K562 (cell line): Measurements from ENCODE around the gene DYNLT5. TPM values are rescaled to one million over a fixed set of nuclear protein-coding genes. Genes with fewer than 3 reads are reported as not detected.

ENCODE experiments used
- ATAC-seq: fragments of 200-7000 bp; cut with Tn5 transposase; 3 replicates; pipeline ENCODE4 v1.9.1; 2020; ENCODE audit warnings: moderate library complexity
- BruUV-seq: library from RNA; stranded (reverse); fragments of 400-500 nt; replicated peaks from 2 replicates; lab custom pipeline; 2021; lab: Mats Ljungman, UMichigan
- CTCF ChIA-PET: fragments of 300-600 bp; formaldehyde crosslinking; extraction: SDS; loops from one replicate; lab custom pipeline; 2021; ENCODE audit warnings: low intra/inter-chr PET ratio; lab: Yijun Ruan, JAX
- POLR2A ChIA-PET: fragments of 300-600, 350-650 bp; sonication (Branson Sonifier 250); formaldehyde crosslinking; extraction: SDS; loops from one replicate; lab custom pipeline; 2021; ENCODE audit warnings: antibody characterized with exemption, inconsistent platforms; lab: Yijun Ruan, JAX
- DNase-seq, 4 experiments: peaks; one replicate each; pipeline versions ENCODE4 v3.0.0 to v3.0.0-alpha.2; 2011 to 2018; ENCODE audit warnings: low spot score in 3 of 4, mixed read lengths in 3 of 4; ENCODE audit errors: extremely low read depth in 1 of 4
- FAIRE-seq: peaks from 2 replicates; lab custom pipeline; 2011; peaks lifted over from hg19 to GRCh38; lab: Jason Lieb, UNC
- H2AFZ ChIP-seq: 2 replicates; pipeline ENCODE4 v1.6.0; 2011; ENCODE audit warnings: low read depth, low read length, control low read depth, inconsistent platforms
- H3K27ac ChIP-seq: fragments of 200-600 bp; 3 replicates; pipeline ENCODE4 v1.8.0; 2011; ENCODE audit warnings: low read depth, mild to moderate bottlenecking, control low read depth, inconsistent platforms, low read length, moderate library complexity, mixed read lengths; ENCODE audit errors: extremely low read depth
- H3K27me3 ChIP-seq, 2 experiments: fragments of 300-600 bp in 1 of 2; 2 replicates in 1 of 2; 3 replicates in 1 of 2; pipeline versions ENCODE4 v1.6.0 to v1.8.0; 2011; ENCODE audit warnings: inconsistent platforms in 2 of 2, low read length in 2 of 2, mild to moderate bottlenecking in 1 of 2, mixed read lengths in 1 of 2, moderate library complexity in 1 of 2; ENCODE audit not compliant: control insufficient read depth in 2 of 2, insufficient read depth in 2 of 2
- H3K36me3 ChIP-seq: fragments of 300-600 bp; 3 replicates; pipeline ENCODE4 v1.8.0; 2011; ENCODE audit warnings: mild to moderate bottlenecking, low read length, inconsistent platforms; ENCODE audit not compliant: control insufficient read depth, insufficient read depth
- H3K4me1 ChIP-seq, 2 experiments: fragments of 200-600 bp in 1 of 2; replicated peaks in 1 of 2; 2 replicates in 1 of 2; 3 replicates in 1 of 2; pipeline versions ENCODE4 v1.5.1 to v1.8.0; 2011; ENCODE audit warnings: inconsistent platforms in 2 of 2, low read length in 2 of 2, mild to moderate bottlenecking in 1 of 2, mixed read lengths in 1 of 2, moderate library complexity in 1 of 2; ENCODE audit not compliant: control insufficient read depth in 2 of 2, insufficient read depth in 2 of 2
- H3K4me2 ChIP-seq: 2 replicates; pipeline ENCODE4 v1.6.1; 2011; ENCODE audit warnings: low read length, control low read depth, inconsistent platforms, mixed read lengths; ENCODE audit not compliant: insufficient read depth
- H3K4me3 ChIP-seq: fragments of 200-600 bp; sonication (generic), shearing (Covaris generic); 2 replicates; pipeline ENCODE4 v1.5.1; 2016; ENCODE audit warnings: control low read depth, inconsistent platforms
- H3K79me2 ChIP-seq: fragments of 200-600 bp; 3 replicates; pipeline ENCODE4 v1.8.0; 2011; ENCODE audit warnings: low read length, inconsistent platforms; ENCODE audit not compliant: control insufficient read depth, insufficient read depth
- H3K9ac ChIP-seq, 2 experiments: 2 replicates each; pipeline versions ENCODE4 v1.6.0 to v1.6.1; 2011; ENCODE audit warnings: low read depth in 2 of 2, low read length in 2 of 2, control low read depth in 1 of 2, inconsistent platforms in 1 of 2, mild to moderate bottlenecking in 1 of 2, mixed read lengths in 1 of 2; ENCODE audit not compliant: insufficient read depth in 1 of 2
- H3K9me1 ChIP-seq: one replicate; pipeline ENCODE4 v1.6.0; 2011; ENCODE audit warnings: inconsistent platforms, mild to moderate bottlenecking, low read length, moderate library complexity; ENCODE audit not compliant: control insufficient read depth, insufficient read depth
- H3K9me3 ChIP-seq: replicated peaks from 2 replicates; pipeline ENCODE4 v1.5.1; 2011; ENCODE audit warnings: low read depth, low read length, inconsistent platforms; ENCODE audit not compliant: control insufficient read depth, insufficient read depth
- H4K20me1 ChIP-seq: replicated peaks from 2 replicates; pipeline ENCODE4 v1.6.1; 2011; ENCODE audit warnings: low read length, inconsistent platforms, mixed read lengths; ENCODE audit not compliant: control insufficient read depth, insufficient read depth
- ESRRA ChIP-seq: fragments of 450-650 bp; IDR thresholded peaks from 2 replicates; pipeline ENCODE4 v1.6.1; 2014; ENCODE audit warnings: low read depth, mild to moderate bottlenecking, moderate library complexity, borderline replicate concordance
- JUNB ChIP-seq: fragments of 450-650 bp; formaldehyde crosslinking; conservative IDR thresholded peaks from 2 replicates; pipeline ENCODE4 v1.4.0; 2020; ENCODE audit warnings: mild to moderate bottlenecking
- KDM1A ChIP-seq, 2 experiments: fragments of 450-650 bp; IDR thresholded peaks; 2 replicates each; pipeline ENCODE4 v1.6.1; 2016; ENCODE audit warnings: mild to moderate bottlenecking in 2 of 2
- SREBF2 ChIP-seq: sonication (generic); formaldehyde crosslinking; IDR thresholded peaks from 2 replicates; pipeline ENCODE4 v1.4.0; 2020; ENCODE audit warnings: mild to moderate bottlenecking, missing genetic modification reagents
- THRAP3 ChIP-seq: fragments of 450-650 bp; IDR thresholded peaks from 2 replicates; pipeline ENCODE4 v1.6.1; 2016; ENCODE audit warnings: mild to moderate bottlenecking, inconsistent platforms, borderline replicate concordance
- ZKSCAN3 ChIP-seq: fragments of 250-450 bp; sonication (Bioruptor Pico); IDR thresholded peaks from 2 replicates; pipeline ENCODE4 v1.4.0; 2020
- ZNF431 ChIP-seq: sonication (generic); formaldehyde crosslinking; IDR thresholded peaks from 2 replicates; pipeline ENCODE4 v1.8.0; 2022; ENCODE audit warnings: mild to moderate bottlenecking, missing genetic modification reagents
- ZNF77 ChIP-seq: fragments of 250-450 bp; sonication (Bioruptor Pico); IDR thresholded peaks from 2 replicates; pipeline ENCODE4 v1.5.0; 2020
- WGBS: fragments of 100-300 bp; shearing (Covaris generic); methylation state at CpG from one replicate; pipeline ENCODE4 v1.1.6; 2016; ENCODE audit warnings: low coverage, mixed read lengths; ENCODE audit not compliant: insufficient coverage; ENCODE audit errors: missing lambda C conversion rate; 5-methylcytosine and 5-hydroxymethylcytosine counted together
- in situ Hi-C: fragments of 300-500 bp; cut with MboI; formaldehyde crosslinking; loops from 4 replicates; pipeline ENCODE4 v1.15.0; 2018; ENCODE audit warnings: inconsistent platforms, mixed read lengths
- intact Hi-C: fragments of 100-400 bp; cut with micrococcal nuclease; formaldehyde crosslinking; loops from 2 replicates; pipeline ENCODE4 v1.14.2; 2022
- polyA plus RNA-seq, 8 experiments: library from polyadenylated mRNA; depleted of rRNA in 4 of 8; stranded (reverse) in 5 of 8; unstranded in 3 of 8; fragments of >200 nt; fragmentation: Nextera tagmentation in 2 of 8; fragmentation: Illumina TruSeq in 1 of 8; extraction: Ambion mirVana in 2 of 8; extraction: Trizol in 1 of 8; gene quantifications; 2 replicates each; pipeline versions ENCODE4 v1.2.1 to v1.2.3, GENCODE V29; 2011 to 2014; ENCODE audit warnings: inconsistent platforms in 1 of 8, missing spikeins in 1 of 8
- total RNA-seq, 7 experiments: library from RNA; depleted of rRNA in 6 of 7; stranded (reverse); fragments of >200 nt in 6 of 7; fragmentation: Illumina TruSeq in 2 of 7; extraction: Trizol in 2 of 7; gene quantifications; 2 replicates each; pipeline versions ENCODE4 v1.2.1 to v1.2.3, GENCODE V29; 2011 to 2021; ENCODE audit warnings: low replicate concordance in 1 of 7
- TF ChIP-seq, protein P1 (sequence below): sonication (generic); formaldehyde crosslinking; IDR thresholded peaks from 2 replicates; pipeline ENCODE4 v1.8.1; 2023; ENCODE audit warnings: mild to moderate bottlenecking, missing genetic modification reagents
- TF ChIP-seq, protein P2 (sequence below), 2 experiments: fragments of 150-350 bp in 1 of 2; IDR thresholded peaks; 2 replicates each; pipeline ENCODE4 v1.6.1; 2012 to 2016; ENCODE audit warnings: low read depth in 2 of 2, low read length in 2 of 2, mild to moderate bottlenecking in 1 of 2, moderate library complexity in 1 of 2

Gene DYNLT5
- total and polyA plus RNA-seq, 9 of the 15 experiments (the other 6 are each of a cell fraction or from before 2014, with no cell fraction given) = not detected

DNA sequence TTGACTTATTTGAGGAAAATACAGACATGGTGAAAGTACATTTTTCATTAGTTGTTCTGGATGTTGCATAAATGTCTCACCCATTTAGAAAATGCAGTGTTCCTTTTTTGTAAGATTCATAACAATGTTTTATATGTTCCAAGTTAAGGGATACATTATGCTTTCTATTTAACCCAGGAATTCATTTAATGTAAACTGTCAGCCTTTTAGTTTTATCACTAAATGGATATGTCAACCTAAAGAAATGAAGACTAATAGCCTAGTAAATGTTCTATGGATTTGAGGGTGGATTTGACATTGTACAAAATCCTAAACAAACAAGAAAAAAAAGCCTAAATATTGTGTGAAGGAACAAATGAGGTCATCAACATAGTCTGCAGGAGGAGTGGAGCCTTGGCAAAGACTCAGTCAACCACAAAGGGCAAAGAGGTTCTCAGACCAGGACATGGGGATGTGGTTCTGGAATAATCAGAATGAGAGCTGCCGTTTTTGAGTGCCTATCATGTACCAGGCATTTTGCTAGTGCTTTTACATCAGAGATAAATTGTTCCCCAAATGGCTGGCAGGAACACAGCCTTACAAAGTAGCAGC lies 57.6 kb downstream of the DYNLT5 start:
- intact Hi-C loops = no loop called here
- CTCF ChIA-PET = interaction anchor here (0.6 kb wide), 1 partner anchor 44 kb away, joined by 3 read pairs; no protein-coding TSS in a partner anchor
- no TSS peak for BruUV-seq

More for the DNA sequence above, 57.6 kb downstream of the DYNLT5 start:
- no peaks in the 10 kb centered on the region for H3K9me3 ChIP-seq
- H3K9me1 ChIP-seq = no peaks in the 10 kb centered on the region
- ATAC-seq = no peak
- H3K36me3 ChIP-seq = no peaks in the 10 kb centered on the region
- TF ChIP-seq, protein P1, sequence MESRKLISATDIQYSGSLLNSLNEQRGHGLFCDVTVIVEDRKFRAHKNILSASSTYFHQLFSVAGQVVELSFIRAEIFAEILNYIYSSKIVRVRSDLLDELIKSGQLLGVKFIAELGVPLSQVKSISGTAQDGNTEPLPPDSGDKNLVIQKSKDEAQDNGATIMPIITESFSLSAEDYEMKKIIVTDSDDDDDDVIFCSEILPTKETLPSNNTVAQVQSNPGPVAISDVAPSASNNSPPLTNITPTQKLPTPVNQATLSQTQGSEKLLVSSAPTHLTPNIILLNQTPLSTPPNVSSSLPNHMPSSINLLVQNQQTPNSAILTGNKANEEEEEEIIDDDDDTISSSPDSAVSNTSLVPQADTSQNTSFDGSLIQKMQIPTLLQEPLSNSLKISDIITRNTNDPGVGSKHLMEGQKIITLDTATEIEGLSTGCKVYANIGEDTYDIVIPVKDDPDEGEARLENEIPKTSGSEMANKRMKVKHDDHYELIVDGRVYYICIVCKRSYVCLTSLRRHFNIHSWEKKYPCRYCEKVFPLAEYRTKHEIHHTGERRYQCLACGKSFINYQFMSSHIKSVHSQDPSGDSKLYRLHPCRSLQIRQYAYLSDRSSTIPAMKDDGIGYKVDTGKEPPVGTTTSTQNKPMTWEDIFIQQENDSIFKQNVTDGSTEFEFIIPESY (CRISPR knock-in tag) = no peak
- no peak for TF ChIP-seq ZNF77
- TF ChIP-seq JUNB = no peak
- no peak for TF ChIP-seq ZNF431 (CRISPR knock-in tag)
- TF ChIP-seq KDM1A (IDR thresholded peaks at IDR 0.05) = no peak
- TF ChIP-seq, protein P2, sequence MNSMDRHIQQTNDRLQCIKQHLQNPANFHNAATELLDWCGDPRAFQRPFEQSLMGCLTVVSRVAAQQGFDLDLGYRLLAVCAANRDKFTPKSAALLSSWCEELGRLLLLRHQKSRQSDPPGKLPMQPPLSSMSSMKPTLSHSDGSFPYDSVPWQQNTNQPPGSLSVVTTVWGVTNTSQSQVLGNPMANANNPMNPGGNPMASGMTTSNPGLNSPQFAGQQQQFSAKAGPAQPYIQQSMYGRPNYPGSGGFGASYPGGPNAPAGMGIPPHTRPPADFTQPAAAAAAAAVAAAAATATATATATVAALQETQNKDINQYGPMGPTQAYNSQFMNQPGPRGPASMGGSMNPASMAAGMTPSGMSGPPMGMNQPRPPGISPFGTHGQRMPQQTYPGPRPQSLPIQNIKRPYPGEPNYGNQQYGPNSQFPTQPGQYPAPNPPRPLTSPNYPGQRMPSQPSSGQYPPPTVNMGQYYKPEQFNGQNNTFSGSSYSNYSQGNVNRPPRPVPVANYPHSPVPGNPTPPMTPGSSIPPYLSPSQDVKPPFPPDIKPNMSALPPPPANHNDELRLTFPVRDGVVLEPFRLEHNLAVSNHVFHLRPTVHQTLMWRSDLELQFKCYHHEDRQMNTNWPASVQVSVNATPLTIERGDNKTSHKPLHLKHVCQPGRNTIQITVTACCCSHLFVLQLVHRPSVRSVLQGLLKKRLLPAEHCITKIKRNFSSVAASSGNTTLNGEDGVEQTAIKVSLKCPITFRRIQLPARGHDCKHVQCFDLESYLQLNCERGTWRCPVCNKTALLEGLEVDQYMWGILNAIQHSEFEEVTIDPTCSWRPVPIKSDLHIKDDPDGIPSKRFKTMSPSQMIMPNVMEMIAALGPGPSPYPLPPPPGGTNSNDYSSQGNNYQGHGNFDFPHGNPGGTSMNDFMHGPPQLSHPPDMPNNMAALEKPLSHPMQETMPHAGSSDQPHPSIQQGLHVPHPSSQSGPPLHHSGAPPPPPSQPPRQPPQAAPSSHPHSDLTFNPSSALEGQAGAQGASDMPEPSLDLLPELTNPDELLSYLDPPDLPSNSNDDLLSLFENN (IDR thresholded peaks at IDR 0.05; ENCODE audit: low read depth in 2 of 2, low read length in 2 of 2) = no peak
- TF ChIP-seq ESRRA = no peak
- no peak for TF ChIP-seq ZKSCAN3 (CRISPR knock-in tag)
- no peak for TF ChIP-seq THRAP3
- TF ChIP-seq SREBF2 (CRISPR knock-in tag) = no peak
- TF ChIP-seq, all 486 proteins: peak for 0
- no peak overlapping the region for H3K4me2 ChIP-seq
- no peak overlapping the region for H3K9ac ChIP-seq
- POLR2A ChIA-PET = no interaction called here
- in situ Hi-C loops = no loop called here
- no peaks in the 10 kb centered on the region for H3K27me3 ChIP-seq
- no peak overlapping the region for H2AFZ ChIP-seq
- H3K4me3 ChIP-seq = no peak overlapping the region
- no peak overlapping the region for H3K27ac ChIP-seq
- 0% methylated on average over 1 of the region's 1 CpG for WGBS
- no peaks in the 10 kb centered on the region for H4K20me1 ChIP-seq
- no peaks in the 10 kb centered on the region for H3K79me2 ChIP-seq
- DNase-seq = no peak
- FAIRE-seq = peak; percentile 32
- H3K4me1 ChIP-seq = no peaks in the 10 kb centered on the region
